ENCODE measurements around the gene DGKH. TPM values are rescaled to one million over a fixed set of nuclear protein-coding genes. Genes with fewer than 3 reads are reported as not detected.
A peak's percentile ranks its signal among the peaks of the same experiment; 100 is the strongest.

The DGKH gene
- total and polyA plus RNA-seq, 9 of the 15 experiments (the other 6 are each of a cell fraction or from before 2014, with no cell fraction given) = 0.38 to 4.4 (median 3.1) TPM

- FAIRE-seq (peak; percentile 77), DNase-seq (ENCODE audit: extremely low read depth in 1 of 4, low spot score in 3 of 4) (peak; percentile 4 to 45 (median 10)), ATAC-seq (peak; percentile 92)
- no peaks in the 10 kb centered on the region for H3K9me1 ChIP-seq (ENCODE audit: control insufficient read depth, insufficient read depth, low read length)
- H3K9ac ChIP-seq (ENCODE audit: insufficient read depth in 1 of 2, low read depth in 2 of 2, low read length in 2 of 2) = no peak overlapping the region
- no peak overlapping the region for H3K4me2 ChIP-seq (ENCODE audit: insufficient read depth, low read length)
- no peaks in the 10 kb centered on the region; a peak in 2 of 5 replicates for H3K4me1 ChIP-seq (replicated peaks in 1 of 2; ENCODE audit: control insufficient read depth in 2 of 2, insufficient read depth in 2 of 2, low read length in 2 of 2)
- H4K20me1 ChIP-seq (replicated peaks; ENCODE audit: control insufficient read depth, insufficient read depth, low read length) = no peaks in the 10 kb centered on the region
- H3K36me3 ChIP-seq (ENCODE audit: control insufficient read depth, insufficient read depth, low read length) = peaks cover 15% of the 10 kb centered on the region; the same call in 1 of the 3 replicates
- POLR2A ChIA-PET = no interaction called here
- CTCF ChIA-PET (ENCODE audit: low intra/inter-chr PET ratio) = interaction anchor here (1.2 kb wide), 1 partner anchor 105 kb away, joined by 4 read pairs; no protein-coding TSS in a partner anchor
- peak overlapping the region; percentile 85 for H2AFZ ChIP-seq (ENCODE audit: low read depth, low read length)
- no peaks in the 10 kb centered on the region for H3K79me2 ChIP-seq (ENCODE audit: control insufficient read depth, insufficient read depth, low read length)
- H3K9me3 ChIP-seq (replicated peaks; ENCODE audit: control insufficient read depth, insufficient read depth, low read depth, low read length) = no peaks in the 10 kb centered on the region
- no peaks in the 10 kb centered on the region for H3K27me3 ChIP-seq (ENCODE audit: control insufficient read depth in 2 of 2, insufficient read depth in 2 of 2, low read length in 2 of 2)
- no peak overlapping the region for H3K4me3 ChIP-seq
- no peak overlapping the region for H3K27ac ChIP-seq (ENCODE audit: extremely low read depth, low read depth, low read length)
- no TSS peak for BruUV-seq (replicated peaks)
- in situ Hi-C loops (cut with MboI) = no loop called here
- intact Hi-C loops (cut with micrococcal nuclease) = loop anchor here (2.0 to 10.0 kb wide), 4 partner anchors 103 to 548 kb away; partner anchors contain the start of gene DGKH
- 37% methylated on average over 6 of the region's 6 CpGs for WGBS (ENCODE audit: insufficient coverage, low coverage, missing lambda C conversion rate)
- TF ChIP-seq REST (IDR thresholded peaks at IDR 0.05; ENCODE audit: borderline replicate concordance) = peak; percentile 52; the same call in 1 of the 2 replicates
- TF ChIP-seq REST (CRISPR knock-in tag; IDR thresholded peaks at IDR 0.05; ENCODE audit: low read depth) = no peak
- no peak for TF ChIP-seq NELFE (IDR thresholded peaks at IDR 0.05; ENCODE audit: insufficient read depth, insufficient read length)
- TF ChIP-seq NCOR1 (IDR thresholded peaks at IDR 0.05) = no peak
- no peak for TF ChIP-seq ZNF655 (CRISPR knock-in tag; IDR thresholded peaks at IDR 0.05)
- no peak for TF ChIP-seq ZNF184 (CRISPR knock-in tag; IDR thresholded peaks at IDR 0.05)
- TF ChIP-seq XRCC4 (IDR thresholded peaks at IDR 0.05; ENCODE audit: extremely low read depth, insufficient read depth, insufficient read length) = no peak
- TF ChIP-seq DEAF1 (CRISPR knock-in tag; IDR thresholded peaks at IDR 0.05) = 0 out of 2 replicates have a peak, but pooled peaks have one; percentile 12
- no peak for TF ChIP-seq TCF7L2 (IDR thresholded peaks at IDR 0.05; ENCODE audit: low read depth, low read length)
- peak; percentile 64 to 76 for TF ChIP-seq RAD21 (CRISPR knock-in tag; conservative IDR thresholded peaks at IDR 0.05 in 1 of 2, IDR thresholded peaks at IDR 0.05 in 1 of 2)
These were observed 167.4 kb downstream of the DGKH start for GRCh38 chr13:42215578-42216421.

All from K562 (cell line).